Ishikawa (cell line): ENCODE results near the gene AFG3L2.

Experiments
- CEBPB ChIP-seq: IDR thresholded peaks from 2 replicates; pipeline ENCODE4 v1.6.1; 2012
- CREB1 ChIP-seq: IDR thresholded peaks from 2 replicates; pipeline ENCODE4 v1.6.1; 2012; ENCODE audit warnings: low read depth
- EGR1 ChIP-seq: IDR thresholded peaks from 2 replicates; pipeline ENCODE4 v1.6.1; 2012
- EP300 ChIP-seq: IDR thresholded peaks from 2 replicates; pipeline ENCODE4 v1.6.1; 2012; ENCODE audit warnings: borderline replicate concordance
- FOXM1 ChIP-seq: IDR thresholded peaks from 2 replicates; pipeline ENCODE4 v1.6.1; 2012; ENCODE audit warnings: low read depth, borderline replicate concordance
- NFIC ChIP-seq: IDR thresholded peaks from 2 replicates; pipeline ENCODE4 v1.6.1; 2012
- RAD21 ChIP-seq: IDR thresholded peaks from 2 replicates; pipeline ENCODE4 v1.6.1; 2012; ENCODE audit warnings: low read depth
- TAF1 ChIP-seq: IDR thresholded peaks from 2 replicates; pipeline ENCODE4 v1.6.1; 2012; ENCODE audit warnings: low read depth, mild to moderate bottlenecking
- TCF12 ChIP-seq: IDR thresholded peaks from 2 replicates; pipeline ENCODE4 v1.6.1; 2012; ENCODE audit warnings: low read depth
- TEAD4 ChIP-seq: IDR thresholded peaks from 2 replicates; pipeline ENCODE4 v1.6.1; 2012
- YY1 ChIP-seq: IDR thresholded peaks from 2 replicates; pipeline ENCODE4 v1.6.1; 2012; ENCODE audit warnings: low read depth
- ZBTB7A ChIP-seq: IDR thresholded peaks from 2 replicates; pipeline ENCODE4 v1.6.1; 2012; ENCODE audit warnings: low read depth
- TF ChIP-seq, protein P1 (sequence below): IDR thresholded peaks from 2 replicates; pipeline ENCODE4 v1.6.1; 2012; ENCODE audit warnings: low read depth, mild to moderate bottlenecking
- TF ChIP-seq, protein P2 (sequence below): IDR thresholded peaks from 2 replicates; pipeline ENCODE4 v1.6.1; 2012
- TF ChIP-seq, protein P3 (sequence below): IDR thresholded peaks from 2 replicates; pipeline ENCODE4 v1.6.1; 2012

AFG3L2 gene

DNA sequence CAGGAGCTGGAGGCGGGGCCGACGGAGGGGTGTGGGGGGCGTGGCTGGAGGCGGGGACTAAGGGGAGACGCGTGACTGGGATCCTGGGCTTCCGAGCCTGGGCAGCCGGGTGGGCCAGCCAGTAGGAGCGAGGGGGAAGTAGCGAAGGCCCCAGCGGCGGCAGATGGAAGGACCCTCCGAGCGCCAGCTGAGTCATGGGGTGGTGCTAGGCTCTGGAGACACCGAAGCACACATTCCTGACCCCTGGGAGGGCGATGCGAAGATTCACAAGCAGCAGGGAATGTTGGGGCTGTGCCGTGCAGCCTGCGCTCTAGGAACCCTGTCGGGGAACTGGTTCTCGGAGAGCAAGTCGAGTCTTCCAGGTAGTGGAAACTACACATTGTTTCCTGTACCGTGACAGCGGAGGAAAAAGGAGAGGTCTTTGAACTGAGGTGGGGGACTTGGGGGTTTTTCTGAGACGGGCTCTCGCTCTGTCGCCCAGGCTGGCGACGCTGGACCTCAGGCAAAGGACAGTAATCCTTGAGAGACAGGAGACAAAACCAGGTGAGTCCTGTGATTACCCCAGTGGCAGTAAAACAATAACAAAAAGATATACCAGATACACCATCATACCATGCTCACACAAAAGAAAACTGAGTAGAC lies 650 bp upstream of the AFG3L2 start:
- TF ChIP-seq, protein P1, sequence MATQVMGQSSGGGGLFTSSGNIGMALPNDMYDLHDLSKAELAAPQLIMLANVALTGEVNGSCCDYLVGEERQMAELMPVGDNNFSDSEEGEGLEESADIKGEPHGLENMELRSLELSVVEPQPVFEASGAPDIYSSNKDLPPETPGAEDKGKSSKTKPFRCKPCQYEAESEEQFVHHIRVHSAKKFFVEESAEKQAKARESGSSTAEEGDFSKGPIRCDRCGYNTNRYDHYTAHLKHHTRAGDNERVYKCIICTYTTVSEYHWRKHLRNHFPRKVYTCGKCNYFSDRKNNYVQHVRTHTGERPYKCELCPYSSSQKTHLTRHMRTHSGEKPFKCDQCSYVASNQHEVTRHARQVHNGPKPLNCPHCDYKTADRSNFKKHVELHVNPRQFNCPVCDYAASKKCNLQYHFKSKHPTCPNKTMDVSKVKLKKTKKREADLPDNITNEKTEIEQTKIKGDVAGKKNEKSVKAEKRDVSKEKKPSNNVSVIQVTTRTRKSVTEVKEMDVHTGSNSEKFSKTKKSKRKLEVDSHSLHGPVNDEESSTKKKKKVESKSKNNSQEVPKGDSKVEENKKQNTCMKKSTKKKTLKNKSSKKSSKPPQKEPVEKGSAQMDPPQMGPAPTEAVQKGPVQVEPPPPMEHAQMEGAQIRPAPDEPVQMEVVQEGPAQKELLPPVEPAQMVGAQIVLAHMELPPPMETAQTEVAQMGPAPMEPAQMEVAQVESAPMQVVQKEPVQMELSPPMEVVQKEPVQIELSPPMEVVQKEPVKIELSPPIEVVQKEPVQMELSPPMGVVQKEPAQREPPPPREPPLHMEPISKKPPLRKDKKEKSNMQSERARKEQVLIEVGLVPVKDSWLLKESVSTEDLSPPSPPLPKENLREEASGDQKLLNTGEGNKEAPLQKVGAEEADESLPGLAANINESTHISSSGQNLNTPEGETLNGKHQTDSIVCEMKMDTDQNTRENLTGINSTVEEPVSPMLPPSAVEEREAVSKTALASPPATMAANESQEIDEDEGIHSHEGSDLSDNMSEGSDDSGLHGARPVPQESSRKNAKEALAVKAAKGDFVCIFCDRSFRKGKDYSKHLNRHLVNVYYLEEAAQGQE = no peak
- TF ChIP-seq TEAD4 (peak; percentile 72), ZBTB7A (0 out of 2 replicates have a peak, but pooled peaks have one; percentile 53)

DNA sequence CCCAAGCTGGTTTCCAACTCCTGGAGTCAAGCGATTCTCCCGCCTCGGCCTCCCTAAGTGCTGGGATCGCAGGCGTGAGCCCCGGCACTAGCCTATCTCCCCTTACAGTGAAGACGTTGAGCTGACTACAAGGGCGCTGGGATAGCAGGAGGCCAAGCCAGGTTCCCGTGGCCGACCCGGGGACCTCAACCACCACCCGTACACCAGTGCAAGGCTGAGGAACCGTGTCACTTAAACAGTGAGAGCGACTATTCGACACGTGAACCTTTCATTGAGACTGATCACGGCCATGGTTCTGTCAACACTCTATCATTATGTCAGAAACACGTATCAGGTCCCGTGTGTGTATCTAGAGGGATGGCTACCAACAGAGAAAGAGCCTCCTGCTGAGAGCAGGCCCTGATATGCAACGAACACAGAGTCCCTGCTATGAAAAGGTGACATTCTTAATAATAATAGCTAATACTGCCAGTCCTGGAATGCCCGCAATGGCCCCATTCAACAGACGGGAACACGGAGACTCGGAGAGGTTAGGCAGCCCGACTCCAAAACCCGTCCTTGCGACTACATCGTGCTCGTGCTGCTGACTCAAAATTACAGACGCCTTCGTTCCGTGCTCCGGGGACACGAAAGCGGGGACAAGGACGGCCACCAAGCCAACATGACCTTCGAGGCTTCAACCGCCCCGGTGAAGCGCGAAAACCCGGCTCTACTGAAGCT lies 833 bp downstream of the AFG3L2 start:
- 0 out of 2 replicates have a peak, but pooled peaks have one; percentile 5 for TF ChIP-seq TEAD4
- no peak for TF ChIP-seq EP300
- no peak for TF ChIP-seq FOXM1
- TF ChIP-seq RAD21 = no peak

DNA sequence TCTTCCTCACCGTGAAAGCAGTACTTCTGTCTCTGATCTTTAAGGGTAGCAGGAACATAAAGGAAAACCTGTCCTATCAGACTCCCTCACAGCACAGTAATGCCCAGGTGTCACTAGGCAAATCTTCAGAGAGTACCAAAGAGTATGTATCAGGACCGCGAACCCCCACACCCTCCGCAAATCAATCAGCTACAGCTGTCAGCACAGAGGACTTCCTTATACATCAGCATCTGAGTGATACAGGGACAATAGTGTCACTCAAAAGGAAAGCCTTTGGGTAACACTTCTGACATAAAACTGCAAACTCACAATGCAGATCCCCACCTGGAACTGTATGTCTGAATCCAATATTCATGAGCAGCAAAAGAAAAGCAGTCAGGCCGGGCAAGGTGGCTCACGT lies 2.6 kb downstream of the AFG3L2 start:
- TF ChIP-seq, protein P2, sequence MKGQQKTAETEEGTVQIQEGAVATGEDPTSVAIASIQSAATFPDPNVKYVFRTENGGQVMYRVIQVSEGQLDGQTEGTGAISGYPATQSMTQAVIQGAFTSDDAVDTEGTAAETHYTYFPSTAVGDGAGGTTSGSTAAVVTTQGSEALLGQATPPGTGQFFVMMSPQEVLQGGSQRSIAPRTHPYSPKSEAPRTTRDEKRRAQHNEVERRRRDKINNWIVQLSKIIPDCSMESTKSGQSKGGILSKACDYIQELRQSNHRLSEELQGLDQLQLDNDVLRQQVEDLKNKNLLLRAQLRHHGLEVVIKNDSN = no peak
- TF ChIP-seq NFIC (no peak), CREB1 (no peak), EGR1 (no peak)

DNA sequence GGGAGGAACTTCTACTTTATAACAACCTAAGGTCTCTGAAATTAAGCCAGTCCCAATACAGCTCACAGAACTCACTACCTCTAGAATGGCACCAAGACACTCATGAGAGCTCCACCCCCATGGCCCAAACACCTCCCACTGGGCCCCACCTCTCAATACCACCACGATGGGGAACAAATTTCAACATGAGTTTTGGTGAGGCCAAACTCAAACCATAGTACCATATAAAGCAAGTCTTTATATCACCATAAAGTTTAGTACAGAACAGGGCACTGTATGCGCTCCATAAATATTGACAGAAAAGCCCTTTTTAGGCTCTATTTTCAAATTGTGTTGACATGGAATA lies 3.3 kb downstream of the AFG3L2 start:
- TF ChIP-seq FOXM1 (no peak), TEAD4 (no peak), EGR1 (no peak), CEBPB (no peak), TCF12 (no peak), ZBTB7A (no peak), RAD21 (no peak), YY1 (no peak), CREB1 (no peak), EP300 (no peak), NFIC (no peak), TAF1 (no peak)
- TF ChIP-seq, protein P3, sequence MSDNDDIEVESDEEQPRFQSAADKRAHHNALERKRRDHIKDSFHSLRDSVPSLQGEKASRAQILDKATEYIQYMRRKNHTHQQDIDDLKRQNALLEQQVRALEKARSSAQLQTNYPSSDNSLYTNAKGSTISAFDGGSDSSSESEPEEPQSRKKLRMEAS = no peak
- TF ChIP-seq, protein P1 = no peak
- TF ChIP-seq, protein P2 = no peak

DNA sequence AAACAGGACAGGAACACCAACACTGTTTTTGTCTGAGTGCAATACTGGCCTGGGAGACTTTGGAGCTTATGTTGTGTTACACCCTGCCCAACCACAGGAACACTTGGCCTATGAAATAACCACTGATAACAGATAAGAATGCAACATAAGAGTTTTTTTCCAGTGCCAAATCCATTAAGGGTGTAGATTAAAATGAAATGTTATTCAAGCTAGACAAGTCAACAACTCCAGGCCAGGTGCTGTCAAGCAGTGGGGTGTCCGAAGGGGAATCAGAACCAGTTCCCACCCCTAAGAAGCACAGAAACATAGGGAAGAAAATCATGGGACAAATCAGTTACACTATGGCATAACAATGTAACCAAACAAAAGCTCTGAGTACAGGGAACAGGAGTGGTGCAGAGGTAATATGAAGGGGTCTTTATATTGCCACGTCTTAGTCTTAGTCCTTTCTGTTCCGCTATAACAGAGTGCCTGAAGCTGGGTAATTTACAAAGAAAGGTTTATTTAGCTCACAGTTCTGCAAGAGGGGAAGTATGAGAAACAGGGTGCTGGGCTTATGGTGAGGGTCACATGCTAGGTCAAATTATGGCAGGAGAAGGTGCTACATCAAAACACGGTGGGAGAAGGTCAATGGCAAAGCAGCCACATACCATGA lies 3.8 kb downstream of the AFG3L2 start:
- TF ChIP-seq EGR1 (no peak), RAD21 (no peak), TAF1 (no peak)
- TF ChIP-seq, protein P2 = no peak
- TF ChIP-seq, protein P3 = no peak

DNA sequence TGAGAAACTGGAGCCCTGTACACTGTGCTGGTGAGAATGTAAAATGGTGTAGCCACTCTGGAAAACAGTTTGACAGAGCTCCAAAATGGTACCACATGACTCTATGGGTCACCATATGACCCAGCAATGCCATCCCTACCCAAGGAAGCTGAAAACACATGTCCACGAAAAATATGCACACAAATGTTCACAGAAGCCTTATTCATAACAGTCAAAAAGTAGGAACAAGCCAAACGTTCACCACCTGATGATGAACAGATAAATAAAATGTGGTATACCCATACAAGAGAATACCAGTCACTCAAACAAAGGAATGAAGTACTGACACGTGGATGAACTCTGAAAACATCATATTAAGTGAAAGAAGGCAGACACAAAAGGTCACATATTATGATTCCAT lies 4.6 kb downstream of the AFG3L2 start:
- TF ChIP-seq, protein P2 = no peak
- TF ChIP-seq EP300 (no peak), ZBTB7A (no peak), CEBPB (no peak), YY1 (no peak), FOXM1 (no peak), CREB1 (no peak), TEAD4 (no peak), EGR1 (no peak), TAF1 (no peak), NFIC (no peak), RAD21 (no peak), TCF12 (no peak)
- TF ChIP-seq, protein P1 = no peak
- TF ChIP-seq, protein P3 = no peak
